Measurements from ENCODE around the gene VRK1.

VRK1 gene

DNA sequence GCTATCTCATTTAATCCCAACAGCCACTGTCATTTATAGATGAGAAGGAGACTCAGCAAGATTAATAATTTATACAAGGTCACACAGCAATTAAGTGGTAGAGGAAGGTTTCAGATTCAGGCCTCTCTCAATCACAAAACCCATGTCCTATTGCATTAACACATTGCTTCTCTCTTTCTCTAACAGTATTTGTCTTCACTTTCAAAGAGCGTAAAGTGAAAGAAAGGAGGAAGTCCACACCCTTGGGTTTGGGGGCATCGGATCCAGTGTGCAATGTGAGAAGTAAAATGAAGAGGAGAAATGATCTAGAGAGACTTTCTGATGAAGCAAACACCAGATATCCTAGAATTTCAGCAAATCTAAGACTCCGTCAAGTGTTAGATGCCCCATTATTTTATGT is 7.0 kb upstream of the VRK1 start:
- intact Hi-C loops (cut with DNase I): no loop called here
- DNase-seq: no peak

DNA sequence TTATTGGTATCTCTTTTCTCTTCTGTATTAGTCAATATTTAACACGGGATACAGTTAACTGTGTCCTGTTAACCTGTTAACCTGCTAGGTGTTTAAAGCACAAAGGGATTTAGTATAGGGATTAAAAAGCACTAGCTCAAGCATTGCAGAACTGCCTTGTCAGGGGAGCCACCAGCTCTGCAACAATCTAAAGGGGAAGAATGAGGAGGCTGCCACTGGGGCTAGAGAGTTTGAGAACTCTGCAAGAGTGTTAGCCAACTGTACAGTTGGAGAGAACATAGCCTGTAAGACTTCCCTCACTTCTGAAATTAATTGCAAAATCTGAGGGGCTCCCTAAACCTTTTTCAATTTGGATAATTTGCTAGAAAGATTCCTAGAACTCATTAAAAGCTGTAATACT is 6.5 kb upstream of the VRK1 start:
- DNase-seq: no peak
- intact Hi-C loops (cut with DNase I): no loop called here

DNA sequence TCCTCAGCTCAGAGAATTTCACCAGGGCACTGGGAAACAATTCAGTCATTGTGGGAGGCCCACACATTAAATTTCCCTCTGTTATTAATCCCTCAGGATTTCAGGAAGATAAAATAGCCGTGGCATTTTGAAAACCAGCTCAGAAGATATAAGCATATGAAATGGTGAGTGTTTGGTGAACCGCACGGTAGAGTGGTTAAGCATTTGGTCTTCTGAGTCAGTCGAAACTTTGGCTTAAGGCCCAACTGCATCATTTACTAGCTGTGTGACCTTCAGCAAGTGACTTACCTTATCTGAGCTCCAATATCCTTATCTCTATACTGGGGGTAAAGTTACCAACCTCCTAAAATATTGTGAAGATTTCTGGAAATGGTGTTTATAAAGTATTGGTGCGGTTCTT is 5.2 kb upstream of the VRK1 start:
- intact Hi-C loops (cut with DNase I): no loop called here
- DNase-seq: no peak

DNA sequence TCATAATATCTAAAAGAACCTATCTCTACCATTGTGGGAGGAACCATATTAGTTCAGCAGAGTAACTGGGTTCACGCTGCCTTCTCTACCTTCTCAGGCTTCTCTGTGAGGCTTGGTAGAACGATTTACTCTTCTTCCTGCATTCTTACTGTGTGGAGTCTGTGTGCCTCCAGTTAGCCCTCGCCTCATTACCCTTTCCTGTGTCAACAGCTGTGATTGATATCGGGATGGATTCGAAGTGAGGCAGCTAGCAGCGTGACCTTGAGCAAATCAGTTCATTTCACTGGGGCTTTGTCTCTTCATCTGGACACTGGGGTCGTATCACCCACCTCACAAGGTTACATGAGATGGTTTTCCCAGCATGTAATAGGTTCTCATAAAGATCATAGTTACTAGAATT is 4.6 kb upstream of the VRK1 start:
- intact Hi-C loops (cut with DNase I): no loop called here
- DNase-seq: no peak

DNA sequence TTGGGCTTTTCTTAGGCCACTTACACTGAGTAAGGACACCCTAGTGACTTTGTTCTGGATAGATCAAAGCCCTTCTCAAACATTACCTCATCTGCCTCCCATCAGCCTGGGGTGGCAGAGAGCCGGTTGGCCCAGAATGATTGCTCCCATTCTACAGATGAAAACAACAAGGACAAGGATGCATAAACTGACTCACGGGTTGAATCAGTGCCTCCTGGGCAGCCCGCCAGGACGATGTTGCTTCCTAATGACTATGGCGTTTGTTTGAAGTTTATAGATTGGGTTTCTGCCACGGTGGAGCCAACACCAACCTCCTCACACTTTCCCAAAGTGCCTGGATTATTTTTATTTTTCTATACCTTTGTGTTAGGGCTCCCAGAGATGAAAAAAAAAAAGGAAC is 3.6 kb upstream of the VRK1 start:
- intact Hi-C loops (cut with DNase I): no loop called here

DNA sequence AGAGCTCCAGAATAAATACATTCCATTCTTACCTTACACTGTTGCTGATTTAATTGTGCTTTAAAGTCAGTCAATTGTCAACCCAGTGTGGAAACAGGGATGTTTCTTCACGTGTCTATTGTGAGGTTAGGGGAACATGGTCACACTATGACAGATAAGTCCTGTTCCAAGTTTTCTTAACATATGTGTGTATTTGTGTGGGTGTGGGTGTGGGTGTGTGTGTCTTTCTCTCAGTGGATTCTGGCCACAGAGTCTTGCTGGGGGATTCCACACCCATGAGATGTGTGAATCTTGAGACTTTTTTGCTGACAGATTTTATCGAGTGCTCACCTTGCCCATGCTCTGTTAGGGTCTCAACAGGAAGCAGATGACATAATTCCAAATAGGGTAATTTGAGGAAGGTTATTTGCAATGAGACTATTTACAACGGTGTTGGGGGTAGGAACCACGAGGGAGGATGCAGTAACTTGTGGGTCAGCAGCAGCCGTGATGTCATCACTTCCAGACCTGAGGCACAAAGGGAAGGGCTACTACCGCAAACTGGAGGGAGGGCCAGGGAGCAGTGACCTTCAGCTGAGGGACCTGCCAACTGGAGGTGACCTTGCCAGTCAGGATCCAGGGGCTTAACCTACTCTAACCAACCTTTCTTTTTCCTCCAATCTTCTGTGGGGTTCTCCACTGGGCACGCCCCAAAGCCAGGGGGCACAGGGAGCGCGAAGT is 1.9 kb upstream of the VRK1 start:
- intact Hi-C loops (cut with DNase I): no loop called here
- no peak for DNase-seq

More for the DNA sequence above, 3.6 kb upstream of the VRK1 start:
- no peak for DNase-seq

DNA sequence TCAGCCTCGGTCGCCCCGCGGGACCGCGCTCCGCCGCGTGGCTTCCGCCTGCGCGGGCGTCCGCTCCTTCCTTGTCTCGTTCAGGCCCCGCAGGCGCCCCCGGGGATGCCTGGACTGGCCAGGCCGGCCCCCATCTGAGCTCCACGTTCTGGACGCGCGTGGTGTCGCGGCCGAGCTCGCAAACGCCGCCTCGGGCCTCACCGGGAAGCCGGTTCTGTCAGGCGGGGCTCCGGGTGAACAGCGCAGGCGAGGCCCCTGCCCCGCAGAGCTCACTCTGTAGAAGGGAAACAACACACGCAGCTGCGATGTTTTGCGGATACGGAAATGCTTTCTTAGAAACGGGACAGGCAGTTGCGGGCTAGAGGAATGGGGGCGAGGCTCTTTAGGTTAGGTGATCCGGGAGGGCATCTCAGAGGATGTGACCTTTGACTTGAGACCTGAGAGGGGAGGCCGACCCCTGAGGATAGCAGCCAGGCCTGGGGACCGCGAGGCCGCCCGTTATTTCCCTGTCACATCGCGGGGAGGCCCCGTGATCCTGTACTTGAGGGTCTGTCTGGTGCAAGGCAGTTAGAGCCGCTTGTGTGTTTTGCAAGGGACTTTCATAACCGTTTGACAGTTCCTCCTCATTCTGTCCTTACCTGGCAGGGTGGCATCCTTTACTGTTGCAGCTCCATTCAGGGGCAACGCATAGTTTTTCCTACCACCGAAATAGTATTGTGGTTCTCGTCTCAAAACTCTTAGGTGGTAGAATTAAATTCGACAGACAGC is 584 bp downstream of the VRK1 start:
- intact Hi-C loops (cut with DNase I): no loop called here
- DNase-seq: peak in 4 of 10 donors; percentile 22 to 87 (median 78)

DNA sequence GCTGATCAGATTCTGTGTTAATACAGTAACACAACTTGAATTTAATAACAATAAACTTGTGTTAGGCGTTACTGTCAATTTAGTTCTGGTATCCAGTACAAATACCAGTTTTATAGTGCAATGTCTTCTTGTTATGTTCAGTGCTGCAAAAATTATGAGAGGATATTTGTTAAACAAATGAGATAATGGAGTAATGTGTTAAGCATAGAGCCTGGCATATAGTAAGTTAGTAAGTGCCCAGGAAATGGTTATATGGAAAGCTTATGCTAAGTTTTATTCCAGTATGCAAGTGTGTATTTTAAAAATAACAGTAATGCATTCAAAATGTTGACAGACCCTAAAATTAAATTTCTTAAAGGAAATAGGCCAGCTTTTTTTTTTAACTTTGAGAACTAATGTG is 1.8 kb downstream of the VRK1 start:
- intact Hi-C loops (cut with DNase I): no loop called here

DNA sequence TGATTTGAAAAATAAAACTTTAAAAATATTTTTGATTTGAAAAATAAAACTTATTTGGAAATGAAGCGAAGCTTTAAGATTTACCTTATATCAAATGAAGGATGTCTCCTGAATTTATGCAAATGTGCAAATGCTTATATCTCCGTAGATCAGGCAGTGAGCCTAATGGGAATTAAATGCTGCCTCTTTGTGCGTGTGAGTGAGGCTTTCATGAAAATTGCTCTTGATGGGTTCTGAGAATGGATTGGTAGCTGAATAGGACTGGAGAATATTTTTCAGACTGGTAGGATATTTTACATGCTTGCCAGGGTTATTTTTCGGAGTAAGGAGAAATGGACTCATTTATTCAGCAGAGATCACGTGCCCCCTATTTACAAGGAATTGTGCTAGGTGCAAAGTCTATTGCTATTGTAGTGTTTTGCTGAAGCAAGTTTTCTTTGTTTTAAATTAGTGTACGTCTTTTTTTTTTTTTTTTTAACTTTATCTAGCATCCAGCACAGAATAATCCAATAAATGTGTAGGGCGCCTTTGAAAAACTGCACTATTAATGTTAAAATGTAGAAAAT is 2.4 kb downstream of the VRK1 start:
- DNase-seq: no peak
- intact Hi-C loops (cut with DNase I): no loop called here

More for the DNA sequence above, 1.8 kb downstream of the VRK1 start:
- no peak for DNase-seq

DNA sequence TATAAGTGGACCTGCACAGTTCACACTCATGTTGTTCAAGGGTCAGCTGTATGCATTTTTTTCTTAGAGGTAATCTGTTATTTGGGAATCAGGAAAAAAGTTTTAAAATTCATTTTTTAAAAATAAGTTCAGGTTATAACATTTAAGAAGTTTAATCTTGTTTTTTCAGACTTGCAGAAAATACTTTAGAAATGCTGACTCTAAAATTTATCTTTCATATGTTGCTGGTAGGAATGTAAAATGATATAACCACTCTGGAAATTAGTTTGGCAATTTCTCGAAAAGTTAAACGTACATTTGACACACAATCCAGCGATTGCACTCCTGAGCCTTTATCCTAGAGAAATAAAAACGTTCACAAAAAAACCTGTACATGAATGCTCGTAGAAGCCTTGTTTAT is 4.7 kb downstream of the VRK1 start:
- intact Hi-C loops (cut with DNase I): no loop called here
- no peak for DNase-seq

DNA sequence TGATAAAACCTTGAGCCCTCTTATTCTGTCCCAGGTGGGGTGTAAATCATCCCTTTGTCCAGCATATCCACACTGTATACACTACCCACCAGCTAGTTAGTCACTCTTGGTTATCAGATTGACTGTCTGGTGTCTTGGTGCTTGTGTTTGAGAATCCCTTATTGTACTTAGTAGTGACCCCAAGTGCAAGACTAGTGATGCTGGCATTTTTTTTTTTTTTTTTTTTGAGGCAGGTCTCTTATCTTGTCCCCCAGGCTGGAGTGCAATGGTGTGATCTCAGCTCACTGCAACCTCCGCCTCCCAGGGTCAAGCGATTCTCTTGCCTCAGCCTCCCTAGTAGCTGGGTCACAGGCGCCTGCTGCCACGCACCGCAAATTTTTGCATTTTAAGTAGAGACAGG is 5.8 kb downstream of the VRK1 start:
- DNase-seq: no peak
- intact Hi-C loops (cut with DNase I): no loop called here

DNA sequence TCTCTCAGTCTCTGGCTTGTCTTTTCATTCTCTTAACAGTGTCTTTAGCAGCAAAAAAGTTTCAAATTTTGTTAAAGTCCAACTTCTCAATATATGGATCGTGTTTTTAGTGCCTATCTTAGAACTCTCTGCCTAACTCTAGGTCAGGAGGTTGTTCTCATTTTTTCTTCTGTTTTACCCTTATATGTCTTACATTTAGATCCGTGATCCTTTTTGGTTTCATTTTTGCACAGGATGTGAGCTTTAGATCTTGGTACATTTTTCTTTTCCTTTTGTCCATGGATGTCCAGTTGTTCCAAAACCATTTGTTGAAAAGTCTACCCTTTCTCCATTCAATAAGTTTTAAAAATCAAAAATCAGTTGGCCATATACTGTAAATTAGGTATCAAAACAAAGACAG is 6.8 kb downstream of the VRK1 start:
- intact Hi-C loops (cut with DNase I): no loop called here
- DNase-seq: no peak

DNA sequence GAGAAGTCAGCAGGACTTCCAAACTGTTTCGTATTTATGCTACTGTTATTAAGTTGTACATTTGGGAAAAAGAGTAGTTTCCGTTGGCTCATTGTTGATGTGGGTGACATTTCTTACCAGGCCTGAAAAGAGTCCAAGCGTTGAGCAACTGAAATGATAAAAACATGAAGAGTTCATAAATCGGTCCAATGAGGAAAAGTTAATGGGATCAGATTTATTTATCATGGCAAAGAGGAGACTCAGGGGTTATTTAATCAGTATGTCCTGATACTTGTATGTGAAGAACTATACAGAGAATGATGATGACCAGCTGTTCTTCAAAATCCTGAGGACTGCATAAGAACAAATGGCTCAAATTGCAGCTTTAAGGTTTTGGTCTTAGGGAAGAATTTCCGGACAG is 7.7 kb downstream of the VRK1 start:
- intact Hi-C loops (cut with DNase I): no loop called here
- DNase-seq: no peak

DNA sequence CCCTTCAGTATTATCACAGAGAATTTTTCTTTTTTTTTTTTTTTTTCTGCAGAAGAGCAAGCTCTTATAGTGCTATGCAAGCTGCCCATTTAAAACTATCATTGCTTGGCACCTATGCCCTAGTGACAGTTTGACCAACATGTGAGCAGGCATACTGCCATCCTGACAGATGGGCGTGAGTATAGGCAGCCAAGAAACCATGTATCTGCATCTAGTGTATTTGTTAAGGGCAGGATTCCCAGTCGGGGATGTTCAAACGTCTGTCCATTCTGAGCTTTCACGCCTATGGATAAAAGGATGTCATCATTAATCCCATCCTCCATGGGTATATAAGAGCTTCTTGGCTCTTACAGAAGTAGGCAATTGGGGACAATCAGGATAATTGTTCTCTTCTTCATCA is 8.8 kb downstream of the VRK1 start:
- intact Hi-C loops (cut with DNase I): no loop called here
- peak in 3 of 10 donors; percentile 27 to 80 (median 36) for DNase-seq

DNA sequence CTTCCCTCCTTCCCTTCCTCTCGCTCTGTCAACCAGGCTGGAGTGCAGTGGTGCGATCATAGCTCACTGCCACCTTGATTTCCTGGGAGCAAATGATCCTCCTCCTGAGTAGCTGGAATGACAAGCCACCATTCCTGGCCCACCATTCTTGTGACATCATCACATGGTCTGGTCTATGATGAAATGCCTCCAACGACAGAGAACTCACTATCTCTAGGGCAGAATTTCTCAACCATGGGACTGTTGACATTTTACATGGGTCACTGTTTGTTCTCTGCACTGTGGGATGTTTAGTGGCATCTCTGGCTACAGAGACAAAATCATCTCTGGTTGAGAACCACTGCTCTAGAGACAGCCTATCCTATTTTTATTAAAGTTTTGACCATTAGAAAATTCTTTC is 9.7 kb downstream of the VRK1 start:
- DNase-seq: no peak
- intact Hi-C loops (cut with DNase I): no loop called here

DNA sequence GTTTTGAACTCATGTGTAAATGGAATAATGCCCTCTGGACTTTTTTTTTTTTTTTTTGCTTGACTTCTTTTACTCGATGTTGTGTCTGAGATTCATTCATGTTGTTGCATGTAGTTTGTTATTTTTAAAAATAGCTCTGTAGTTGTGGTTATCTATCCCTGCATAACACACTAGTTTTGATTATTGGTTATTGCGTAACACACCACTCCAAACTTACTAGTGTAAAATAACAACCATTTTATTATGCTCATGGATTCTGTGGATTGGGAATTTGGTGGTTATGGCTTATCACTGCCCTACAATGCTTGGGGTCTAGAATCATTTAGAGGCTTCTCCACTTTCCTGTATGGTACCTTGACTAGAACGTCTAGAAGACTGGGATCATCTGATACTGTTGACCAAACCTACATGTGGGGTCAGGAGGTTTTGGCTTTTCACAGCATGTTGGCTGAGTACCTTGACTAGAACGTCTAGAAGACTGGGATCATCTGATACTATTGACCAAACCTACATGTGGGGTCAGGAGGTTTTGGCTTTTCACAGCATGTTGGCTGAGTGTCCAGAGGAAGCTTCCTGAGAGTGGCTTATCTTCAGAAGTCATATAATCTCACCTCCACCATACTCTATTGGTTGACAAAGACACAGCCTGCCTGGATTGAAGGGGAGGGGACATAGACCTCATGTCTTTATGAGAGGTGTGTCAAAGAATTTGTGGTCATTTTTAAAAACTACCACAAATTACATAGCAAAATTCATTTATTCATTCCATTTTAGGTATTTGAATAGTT is 11.6 kb downstream of the VRK1 start:
- intact Hi-C loops (cut with DNase I): no loop called here
- no peak for DNase-seq

DNA sequence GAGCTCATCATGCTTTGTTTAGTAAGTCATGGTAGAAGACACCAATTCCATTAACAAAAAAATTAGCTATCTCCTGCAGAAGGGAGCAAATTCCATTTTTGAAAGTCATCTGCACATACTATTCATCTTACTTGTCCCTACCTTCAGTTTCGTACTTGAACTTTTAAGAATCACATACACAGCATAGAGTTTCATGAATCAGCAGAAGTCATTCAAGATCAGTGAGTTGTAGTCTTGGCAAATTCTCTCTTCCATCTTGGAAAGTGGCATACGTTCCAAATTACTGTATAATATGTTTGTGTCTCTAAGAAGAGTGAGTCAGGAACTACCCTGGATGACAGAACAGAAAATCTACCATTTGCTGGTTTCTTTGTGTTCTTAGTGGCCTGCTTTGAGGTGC is 14.1 kb downstream of the VRK1 start:
- intact Hi-C loops (cut with DNase I): no loop called here
- DNase-seq: no peak

DNA sequence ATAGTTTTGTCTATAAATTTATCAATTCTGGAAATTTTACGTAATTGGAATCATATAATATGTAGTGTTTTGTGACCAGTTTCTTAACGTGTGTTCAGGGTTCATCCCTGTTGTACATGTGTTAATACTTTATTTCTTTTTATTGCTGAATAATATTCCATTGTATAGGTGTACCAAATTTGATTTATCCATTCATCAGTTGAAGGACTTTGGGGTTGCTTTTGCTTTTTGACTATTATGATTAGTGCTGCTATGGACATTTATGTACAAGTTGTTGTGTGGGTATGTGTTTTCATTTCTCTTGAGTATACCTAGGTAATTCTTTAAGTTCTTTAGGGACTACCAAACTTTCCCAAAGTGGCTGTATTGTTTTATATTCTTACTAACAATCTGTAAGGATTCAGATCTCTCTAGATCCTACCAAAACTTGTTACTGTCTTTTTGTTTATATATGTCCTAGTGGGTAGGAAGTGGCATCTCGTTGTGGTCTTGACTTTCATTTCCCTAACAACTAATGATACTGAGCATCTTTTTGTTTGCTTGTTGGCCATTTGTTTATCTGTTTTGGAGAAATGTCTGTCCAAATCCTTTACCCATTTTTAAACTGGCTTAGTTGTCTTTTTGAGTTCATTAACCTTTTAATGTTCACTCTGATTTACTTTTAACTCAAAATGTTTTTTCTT is 14.9 kb downstream of the VRK1 start:
- intact Hi-C loops (cut with DNase I): no loop called here
- no peak for DNase-seq

DNA sequence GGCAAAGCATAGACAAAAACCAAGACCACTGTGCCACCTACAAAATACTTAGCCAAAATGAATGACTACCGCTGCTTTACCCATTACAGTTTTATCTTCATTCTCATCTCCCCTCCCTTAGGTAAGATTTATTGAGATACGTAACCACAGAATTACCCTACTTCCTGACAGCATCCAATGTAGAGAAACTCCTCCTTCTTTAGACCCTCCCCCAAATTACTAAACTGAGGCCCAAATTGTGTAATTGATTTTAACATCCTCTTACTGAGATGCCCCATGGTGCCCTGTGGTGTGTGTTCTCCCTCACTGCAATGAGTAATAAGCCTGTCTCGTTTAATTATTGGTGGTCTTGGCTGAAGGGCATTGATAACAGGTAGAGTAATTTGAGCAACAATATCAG is 19.1 kb downstream of the VRK1 start:
- no peak for DNase-seq
- intact Hi-C loops (cut with DNase I): no loop called here

DNA sequence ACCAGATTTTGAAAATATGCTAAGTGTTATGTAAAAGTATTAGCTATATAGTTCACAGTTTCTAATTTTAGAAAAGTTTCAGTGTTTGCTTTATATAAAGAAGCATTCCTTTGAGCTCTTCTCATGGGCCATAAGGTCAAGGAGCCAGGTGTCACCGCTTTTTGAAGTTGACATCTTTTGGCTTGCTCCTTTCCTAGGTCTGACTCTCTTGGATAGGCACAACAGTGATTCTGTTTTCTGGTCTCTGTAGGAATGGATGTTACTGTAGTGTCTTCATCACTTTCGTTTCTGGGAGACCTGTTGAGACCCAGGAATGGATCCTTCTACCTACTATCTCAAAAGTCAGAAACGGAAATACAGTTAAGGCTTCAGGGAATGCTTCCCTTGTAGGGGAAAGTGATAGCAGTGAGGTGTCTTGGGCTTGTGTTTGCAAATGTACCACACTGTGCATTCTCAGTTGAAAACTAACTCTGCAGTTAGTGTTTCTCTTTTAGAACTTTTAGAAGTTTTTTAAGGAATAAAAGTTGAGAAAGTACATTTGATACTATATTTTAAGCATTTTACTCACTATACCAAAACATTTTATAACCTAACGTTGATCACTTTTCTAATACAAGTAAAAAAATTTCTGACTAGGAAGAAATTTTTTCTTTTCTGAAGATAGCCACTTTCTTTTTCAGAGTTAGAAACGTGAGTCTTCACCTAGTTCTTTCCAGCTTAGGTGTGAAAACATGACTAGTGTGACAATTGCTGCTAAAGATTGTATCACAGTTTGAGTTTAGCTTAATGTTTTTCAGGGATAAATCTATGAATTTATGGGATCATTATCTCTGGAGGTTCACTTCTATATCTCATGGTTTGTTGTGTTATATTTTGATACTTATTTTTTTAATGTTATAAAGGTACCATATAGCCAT is 20.8 kb downstream of the VRK1 start:
- intact Hi-C loops (cut with DNase I): no loop called here
- DNase-seq: no peak
